ENCODE results near the gene VANGL2.

The VANGL2 gene

GRCh38 chr1:160400223-160400645, at the start of gene VANGL2:
Gene VANGL2, plus strand, starts transcription at chr1:160400564. Its CDS starts 15,274 bp downstream, at chr1:160415838.
- peak; percentile 8 for DNase-seq (ENCODE audit: low read depth)

GRCh38 chr1:160351629-160352028, 48.7 kb upstream of the VANGL2 start:
- no peak for DNase-seq (ENCODE audit: low read depth)

GRCh38 chr1:160352555-160352954, 47.8 kb upstream of the VANGL2 start:
- no peak for DNase-seq (ENCODE audit: low read depth)

- DNase-seq (ENCODE audit: low read depth) = no peak
These were observed 47.1 kb upstream of the VANGL2 start for GRCh38 chr1:160353223-160353622.

GRCh38 chr1:160354388-160354985, 45.9 kb upstream of the VANGL2 start:
- peak; percentile 4 for DNase-seq (ENCODE audit: low read depth)

- no peak for DNase-seq (ENCODE audit: low read depth)
These were observed 42.9 kb upstream of the VANGL2 start for GRCh38 chr1:160357286-160358002.

- DNase-seq (ENCODE audit: low read depth) = no peak
These were observed 42.3 kb upstream of the VANGL2 start for GRCh38 chr1:160358073-160358472.

- DNase-seq (ENCODE audit: low read depth) = no peak
These were observed 40.7 kb upstream of the VANGL2 start for GRCh38 chr1:160359559-160360226.

GRCh38 chr1:160360227-160360695, 40.1 kb upstream of the VANGL2 start:
- DNase-seq (ENCODE audit: low read depth) = no peak

- no peak for DNase-seq (ENCODE audit: low read depth)
These were observed 39.2 kb upstream of the VANGL2 start for GRCh38 chr1:160361199-160361598.

GRCh38 chr1:160361814-160362167, 38.6 kb upstream of the VANGL2 start:
- no peak for DNase-seq (ENCODE audit: low read depth)

GRCh38 chr1:160362168-160362957, 38.0 kb upstream of the VANGL2 start:
- no peak for DNase-seq (ENCODE audit: low read depth)

- DNase-seq (ENCODE audit: low read depth) = no peak
These were observed 37.4 kb upstream of the VANGL2 start for GRCh38 chr1:160363010-160363409.

GRCh38 chr1:160363951-160364735, 36.2 kb upstream of the VANGL2 start:
- no peak for DNase-seq (ENCODE audit: low read depth)

- DNase-seq (ENCODE audit: low read depth) = no peak
These were observed 35.0 kb upstream of the VANGL2 start for GRCh38 chr1:160365325-160365724.

GRCh38 chr1:160366731-160367515, 33.4 kb upstream of the VANGL2 start, which contains the start of gene NHLH1:
Gene NHLH1, plus strand, starts transcription at chr1:160367071. Its CDS starts 3,661 bp downstream, at chr1:160370732.
- DNase-seq (ENCODE audit: low read depth) = no peak

GRCh38 chr1:160367516-160367900, 32.9 kb upstream of the VANGL2 start:
- no peak for DNase-seq (ENCODE audit: low read depth)

- DNase-seq (ENCODE audit: low read depth) = no peak
These were observed 32.1 kb upstream of the VANGL2 start for GRCh38 chr1:160367934-160368923.

GRCh38 chr1:160369087-160369486, 31.3 kb upstream of the VANGL2 start:
- no peak for DNase-seq (ENCODE audit: low read depth)

Data from stimulated activated CD4-positive, alpha-beta T cell treated with anti-CD3 and anti-CD28 coated beads, Interleukin-2, amount 100 ng/mL, for 4 hours (primary cell).